Measurements from ENCODE around the gene TRIM2.

The TRIM2 gene

DNA sequence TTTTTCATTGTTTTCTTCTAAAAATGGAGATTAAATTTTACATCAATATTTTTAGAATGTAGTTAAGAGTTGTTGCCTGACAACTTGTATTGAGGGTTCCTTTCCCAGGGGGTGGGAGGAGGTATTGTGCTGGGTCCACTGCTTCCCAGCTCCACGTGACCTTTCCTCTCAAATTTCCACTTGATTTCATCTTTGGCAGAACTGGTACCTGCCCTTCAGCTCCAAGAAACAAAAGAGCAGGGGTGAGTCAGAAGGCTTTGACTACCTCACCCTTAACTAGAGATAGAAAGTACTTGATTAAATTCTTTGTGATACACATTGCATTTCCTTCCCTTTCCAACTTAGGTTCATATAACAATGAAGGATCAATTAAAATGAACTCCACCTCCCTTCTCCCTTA lies 19.7 kb downstream of the TRIM2 start:
- DNase-seq, result peak; percentile 59

DNA sequence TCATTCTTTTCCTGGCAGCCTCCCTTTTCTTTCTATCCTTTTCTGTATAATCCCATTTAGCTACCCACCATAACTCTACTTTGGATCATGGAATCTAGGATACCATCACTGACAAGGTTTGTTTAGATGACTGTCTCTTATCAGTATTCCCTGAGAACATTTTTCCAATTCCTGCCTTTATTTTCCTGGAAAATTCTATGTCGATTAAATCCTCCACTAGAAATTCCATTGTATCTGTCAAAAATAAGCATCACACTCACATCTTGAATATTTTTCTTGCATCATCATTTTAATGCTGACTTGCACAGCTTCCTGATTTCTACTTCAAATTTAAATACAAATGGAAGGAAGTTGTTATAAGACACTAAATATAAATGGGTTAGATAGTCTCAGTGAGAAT lies 20.2 kb downstream of the TRIM2 start:
- no peak for DNase-seq

DNA sequence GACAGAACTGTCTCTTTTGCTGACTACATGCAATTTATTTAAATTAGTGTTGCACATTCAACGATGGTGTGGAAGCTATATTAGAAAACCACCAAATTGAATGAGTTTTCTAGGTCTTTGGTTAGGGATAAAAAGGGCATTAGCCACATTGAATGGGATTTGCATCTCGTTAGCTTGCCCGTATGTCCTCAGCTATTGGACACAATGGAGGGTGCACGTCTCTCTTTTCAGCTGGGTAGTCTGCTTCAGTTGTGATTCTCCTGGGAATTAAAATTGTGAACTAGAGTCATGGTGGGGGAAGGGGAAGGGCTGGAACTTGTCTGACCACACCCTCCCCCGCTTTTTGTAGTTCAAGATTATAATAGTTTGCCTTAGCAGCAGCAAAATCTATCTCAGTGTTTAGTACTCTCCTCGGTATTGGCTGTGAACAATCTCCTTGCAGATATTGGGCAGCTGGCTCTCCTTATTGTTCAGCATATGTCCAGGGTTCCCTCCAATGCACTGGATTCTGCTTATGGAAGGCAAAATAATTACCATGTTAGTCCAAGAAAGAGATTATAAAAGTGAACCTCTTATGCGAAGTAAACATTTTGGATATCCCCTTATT lies 23.3 kb downstream of the TRIM2 start:
- no peak for DNase-seq

DNA sequence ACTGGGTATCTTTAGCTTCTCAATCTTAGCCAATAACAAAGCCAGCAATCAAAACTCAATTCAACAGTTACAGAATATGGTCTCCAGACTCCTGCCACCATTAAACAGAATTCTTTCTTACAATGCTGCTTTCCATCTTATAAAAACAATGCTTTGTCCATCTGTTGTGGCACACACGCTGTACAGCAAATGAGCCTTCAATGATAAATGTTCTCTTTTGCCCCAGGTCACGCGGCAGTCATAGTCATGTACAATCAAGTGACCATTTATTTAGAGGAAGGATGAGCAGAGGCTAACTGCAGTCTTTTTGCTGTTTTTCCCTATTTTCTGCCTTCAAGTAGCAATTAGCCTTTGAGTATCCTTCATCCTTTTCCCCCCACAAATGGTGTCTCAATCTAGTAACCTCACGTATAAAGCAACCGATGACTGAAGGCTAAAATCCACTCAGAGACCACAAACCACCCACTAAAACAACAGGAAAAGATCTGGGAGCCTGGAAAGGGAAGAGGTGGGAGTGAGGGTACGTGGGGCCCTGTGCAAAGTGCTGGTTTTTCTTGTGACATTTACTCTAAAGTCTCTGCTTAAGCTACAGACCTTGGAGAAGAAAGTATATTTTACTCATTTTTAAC lies 24.4 kb downstream of the TRIM2 start:
- DNase-seq, result no peak

DNA sequence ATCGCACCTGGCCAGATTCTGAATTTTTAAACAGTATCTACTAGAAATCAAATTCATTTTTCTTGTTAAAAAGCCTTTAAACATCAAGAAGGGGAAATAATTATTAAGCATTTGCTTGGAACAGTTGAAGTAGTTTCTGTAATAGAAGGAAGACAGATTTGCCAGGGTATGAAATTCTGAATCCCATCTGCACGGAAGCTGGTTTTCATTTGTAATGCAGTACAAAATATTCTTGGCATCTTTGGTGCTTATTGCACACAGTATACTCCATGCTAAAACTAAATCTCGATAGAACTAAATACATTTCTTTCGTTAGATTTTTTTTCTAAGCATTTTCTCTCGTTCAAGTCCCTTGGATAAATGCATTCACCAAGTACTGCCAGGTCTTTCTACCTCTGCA lies 25.3 kb downstream of the TRIM2 start:
- no peak for DNase-seq

DNA sequence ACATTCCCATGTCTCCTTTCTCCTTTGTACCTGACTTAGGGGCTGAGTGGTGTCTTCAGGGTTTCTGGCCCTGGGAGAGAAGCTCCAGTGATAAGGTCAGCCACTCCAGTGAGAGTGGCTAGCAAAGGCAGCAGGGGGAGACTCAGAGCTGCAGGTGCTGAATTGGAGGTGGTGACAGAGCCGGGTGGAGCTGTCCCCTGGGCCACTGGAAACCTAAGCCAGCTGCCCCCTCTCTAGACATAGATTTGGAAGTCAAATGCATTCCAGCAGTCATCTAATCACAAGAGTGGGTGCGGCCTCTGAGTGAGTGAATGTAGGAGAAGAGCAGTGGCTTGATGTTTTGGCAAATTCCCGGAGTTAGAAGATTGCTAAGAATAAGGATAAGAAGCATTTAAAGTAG lies 28.5 kb downstream of the TRIM2 start:
- no peak for DNase-seq

DNA sequence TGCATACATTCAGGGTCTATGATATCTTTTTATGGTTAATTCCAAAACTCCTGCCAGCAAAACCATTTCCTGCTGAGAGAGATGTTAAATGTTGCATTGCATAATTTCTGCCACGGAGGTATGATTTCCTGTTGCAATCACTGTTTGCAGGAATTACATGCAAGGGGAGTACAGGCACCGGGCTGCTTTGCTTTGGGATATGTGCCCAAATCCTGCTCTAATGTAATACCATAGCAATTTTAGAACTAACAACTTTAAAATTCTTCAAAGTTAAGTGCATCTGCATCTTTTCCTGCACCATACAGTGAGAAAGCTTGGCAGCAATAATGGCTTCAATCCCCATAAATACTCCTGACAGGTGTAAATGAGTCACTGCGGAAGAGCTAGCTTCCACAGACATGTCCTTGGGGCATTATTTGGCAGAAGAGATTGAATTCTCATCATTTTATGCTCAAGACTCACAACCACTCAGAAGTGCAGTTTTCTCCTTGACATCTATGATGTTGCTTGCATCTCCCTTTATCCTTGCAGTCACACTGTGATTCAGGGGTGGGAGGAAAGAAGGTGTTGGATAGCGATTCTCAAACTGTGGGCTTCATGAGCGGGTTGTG lies 29.6 kb downstream of the TRIM2 start:
- peak; percentile 2 for DNase-seq

DNA sequence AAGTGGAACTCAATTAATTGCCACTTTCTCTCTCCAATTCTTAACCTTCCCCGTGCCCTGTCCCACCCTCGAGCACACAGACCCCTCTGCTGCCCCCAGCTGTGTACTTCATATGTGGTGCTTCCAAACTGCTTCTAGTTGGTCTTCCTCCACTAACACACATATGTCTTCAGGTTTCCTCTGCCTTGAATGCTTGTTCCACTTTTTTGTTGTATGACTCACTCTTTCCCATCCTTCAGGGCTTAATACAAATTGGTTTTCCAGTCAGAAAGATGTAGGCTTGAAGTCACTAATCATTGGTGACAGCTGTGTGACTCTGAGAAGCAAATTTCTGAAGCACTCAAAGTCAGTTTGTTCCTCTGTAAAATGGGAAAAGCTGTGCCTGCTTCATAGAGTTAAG lies 30.6 kb downstream of the TRIM2 start:
- no peak for DNase-seq

DNA sequence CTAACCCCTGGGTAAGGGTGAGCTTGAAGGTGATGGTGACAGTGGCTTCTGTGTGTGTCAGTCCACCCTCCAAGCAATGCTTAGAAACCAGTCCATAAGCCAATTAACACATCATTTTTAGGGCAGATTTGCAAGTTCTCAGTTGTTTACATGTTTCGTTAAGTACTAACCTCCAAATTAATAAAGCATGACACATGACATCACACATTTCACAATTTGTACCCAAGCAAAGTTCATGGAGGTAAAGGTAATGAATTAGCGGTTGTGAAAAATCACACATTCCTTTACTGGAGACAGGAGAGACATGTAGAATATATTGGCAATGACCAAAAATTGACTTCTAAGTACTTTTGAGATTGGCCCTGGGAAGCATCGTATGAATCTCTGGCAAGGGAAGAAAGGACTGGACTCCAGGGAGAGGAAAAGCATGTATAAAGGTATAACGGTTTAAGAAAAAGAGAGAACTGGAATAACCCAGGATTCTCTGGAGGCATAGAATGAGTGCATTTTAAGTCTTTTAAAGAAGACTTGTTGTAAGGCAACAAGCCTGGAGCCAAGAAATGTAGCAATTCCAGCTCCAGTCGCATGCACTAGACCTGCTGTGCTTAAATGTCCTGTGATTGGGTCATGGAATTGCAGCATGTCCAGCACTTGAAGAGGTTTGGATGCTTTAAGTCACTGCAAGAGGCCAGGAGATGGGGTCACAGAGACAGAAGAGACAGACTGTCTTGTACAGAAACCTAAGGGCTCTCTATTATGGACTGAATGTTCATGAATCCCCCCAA lies 34.1 kb downstream of the TRIM2 start:
- DNase-seq, result no peak

DNA sequence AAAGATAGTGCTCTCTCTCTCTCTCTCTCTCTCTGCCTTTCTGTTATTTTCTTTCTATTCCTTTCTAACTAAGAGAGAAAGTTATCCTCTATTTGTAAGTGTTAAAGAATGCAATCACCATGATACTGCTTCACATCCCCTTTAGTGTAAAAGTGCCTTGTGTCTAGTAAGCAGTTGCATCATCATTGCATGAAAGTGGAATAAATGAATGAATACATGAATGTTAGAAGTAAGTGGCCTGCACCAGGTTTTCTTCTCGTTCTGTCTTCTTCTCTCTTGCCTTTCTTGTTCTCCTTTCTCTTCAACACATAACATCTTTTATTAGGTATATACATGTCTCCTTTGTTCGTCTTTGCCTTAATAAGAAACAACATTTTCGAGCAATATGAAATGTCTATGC lies 35.2 kb downstream of the TRIM2 start:
- DNase-seq, result no peak

DNA sequence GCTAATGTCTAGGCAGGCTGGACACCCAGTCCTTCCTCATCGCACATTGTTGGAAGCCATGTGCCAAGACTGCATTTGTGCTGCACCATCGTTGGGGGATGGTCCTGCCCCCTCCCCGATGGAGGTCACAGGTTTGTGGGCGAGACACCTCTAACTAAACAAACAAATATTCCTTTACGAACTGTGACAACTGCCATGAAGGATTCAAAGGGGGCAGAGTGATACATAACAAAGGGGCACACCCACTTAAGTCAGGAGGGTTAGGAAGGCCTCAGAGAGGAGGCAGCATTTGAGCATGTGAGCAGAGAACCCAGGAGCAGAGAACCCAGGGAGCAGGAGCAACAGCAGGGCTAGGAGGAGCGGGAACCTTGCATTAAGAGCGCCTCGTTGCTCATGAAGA lies 37.1 kb downstream of the TRIM2 start:
- DNase-seq, result no peak

DNA sequence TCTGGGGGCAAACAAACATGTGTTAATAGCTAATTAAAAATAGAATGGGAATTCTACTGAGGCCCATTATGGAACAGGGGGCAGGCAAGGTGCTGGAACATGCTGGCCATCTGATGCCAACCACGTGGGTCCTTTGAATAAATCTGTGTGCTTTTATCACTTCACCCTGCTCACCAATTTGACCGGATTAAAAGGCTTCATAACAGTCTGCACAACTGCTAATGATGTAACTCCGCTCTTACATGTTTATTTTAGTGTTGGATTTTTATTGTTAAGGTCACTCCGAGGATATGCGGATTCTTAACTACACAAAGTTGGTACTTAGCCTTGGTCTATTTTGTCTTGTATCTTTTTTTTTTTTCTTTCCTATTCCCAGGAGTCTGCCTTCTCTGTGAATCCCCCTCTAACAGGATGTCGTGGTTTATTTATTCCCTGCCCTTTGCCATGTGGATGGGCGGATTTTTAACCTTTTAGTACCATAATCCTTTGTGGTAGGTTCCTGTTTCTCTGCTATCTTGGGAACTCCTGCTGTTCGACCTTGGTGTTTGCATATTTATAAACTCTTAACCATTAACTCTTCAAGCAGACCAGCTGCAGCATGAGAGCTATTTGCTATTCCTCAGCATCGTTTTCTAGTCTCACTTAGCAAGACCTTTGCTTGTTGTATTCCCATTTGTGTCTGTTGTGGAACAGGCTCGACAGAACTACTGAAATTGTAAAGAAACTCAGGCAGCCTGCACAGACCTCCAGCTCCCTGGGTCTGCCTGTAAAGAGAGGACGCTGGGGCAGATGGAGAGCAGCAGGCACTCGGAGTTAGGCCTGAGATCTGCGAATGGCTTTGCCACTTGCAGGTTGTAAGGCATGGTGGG lies 38.0 kb downstream of the TRIM2 start:
- DNase-seq, result no peak

DNA sequence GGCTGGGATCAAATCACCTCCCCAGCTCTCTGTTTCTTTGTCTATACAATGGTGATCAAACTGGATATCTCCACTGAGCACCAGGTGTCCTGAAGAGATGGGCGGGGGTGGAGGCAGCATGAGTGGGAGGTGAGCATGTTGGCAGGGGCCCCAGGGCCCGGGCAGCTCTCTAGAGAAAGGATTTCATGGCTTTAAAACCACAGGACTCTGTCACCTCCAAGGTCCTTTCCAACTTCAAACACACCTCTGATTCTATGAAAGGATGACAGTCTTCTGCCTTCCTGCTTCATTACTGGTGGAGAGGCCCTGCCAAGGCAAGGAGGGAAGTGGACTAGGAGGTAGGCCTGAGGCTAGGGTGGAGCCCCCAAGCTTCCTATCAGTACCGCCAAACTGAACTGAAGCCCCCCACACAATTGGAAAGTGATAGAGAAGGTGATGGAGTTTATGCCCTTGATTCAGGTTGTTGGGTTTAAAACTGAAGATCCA lies 38.6 kb downstream of the TRIM2 start:
- no peak for DNase-seq

DNA sequence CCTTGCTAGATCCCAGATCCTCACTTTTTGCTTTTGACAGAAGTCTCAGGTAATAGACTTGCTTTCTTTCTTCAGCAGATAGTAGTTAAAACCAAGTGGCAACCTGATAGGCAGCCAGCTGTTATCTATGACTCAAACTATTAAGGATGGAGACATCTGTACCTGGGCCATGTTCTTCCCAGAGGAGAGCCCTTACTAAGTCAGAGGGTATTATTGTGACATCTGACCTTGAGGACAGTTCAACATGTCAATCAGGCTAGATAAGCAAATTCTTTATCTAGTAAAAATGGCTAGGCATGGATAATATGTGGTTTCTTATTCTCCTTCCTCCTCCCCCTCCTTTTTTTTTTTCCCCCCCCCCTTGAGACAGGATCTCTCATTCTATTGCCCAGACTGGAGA lies 39.2 kb downstream of the TRIM2 start:
- DNase-seq, result no peak

DNA sequence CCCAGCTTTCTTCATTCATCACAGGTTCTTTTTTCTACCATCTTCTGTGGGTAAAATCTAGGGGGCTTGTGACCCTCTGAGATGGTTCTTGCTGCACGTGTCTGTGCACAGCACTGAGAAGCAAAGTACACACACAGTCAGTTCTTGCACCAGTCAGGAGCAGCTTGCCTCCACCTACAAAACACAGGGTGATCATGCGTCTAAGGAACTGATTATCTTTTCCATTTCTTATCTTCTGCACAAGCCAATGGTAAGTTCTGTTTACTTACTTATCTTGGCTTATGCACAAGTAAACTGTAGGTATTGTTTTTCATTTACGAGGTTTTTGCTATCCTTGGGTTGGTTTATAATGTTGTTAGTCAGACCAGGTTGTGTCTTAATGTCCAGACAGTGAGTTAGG lies 40.7 kb downstream of the TRIM2 start:
- DNase-seq, result no peak

DNA sequence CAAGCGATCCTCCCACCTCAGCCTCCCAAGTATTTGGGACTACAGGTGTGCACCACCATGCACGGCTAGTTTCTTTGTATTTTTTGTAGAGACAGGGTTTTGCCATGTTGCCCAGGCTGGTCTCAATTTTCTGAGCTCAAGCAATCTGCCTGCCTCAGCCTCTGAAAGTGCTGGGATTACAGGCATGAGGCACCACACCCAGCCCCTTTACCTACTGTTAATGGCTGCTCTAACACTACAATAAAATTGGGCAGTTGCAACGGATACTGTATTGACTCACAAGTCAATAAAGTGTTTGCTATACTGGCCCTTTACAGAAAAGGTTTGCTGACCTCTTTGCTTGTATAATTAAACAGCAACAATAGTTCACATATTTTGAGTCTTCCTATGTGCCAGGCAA lies 41.5 kb downstream of the TRIM2 start:
- no peak for DNase-seq

DNA sequence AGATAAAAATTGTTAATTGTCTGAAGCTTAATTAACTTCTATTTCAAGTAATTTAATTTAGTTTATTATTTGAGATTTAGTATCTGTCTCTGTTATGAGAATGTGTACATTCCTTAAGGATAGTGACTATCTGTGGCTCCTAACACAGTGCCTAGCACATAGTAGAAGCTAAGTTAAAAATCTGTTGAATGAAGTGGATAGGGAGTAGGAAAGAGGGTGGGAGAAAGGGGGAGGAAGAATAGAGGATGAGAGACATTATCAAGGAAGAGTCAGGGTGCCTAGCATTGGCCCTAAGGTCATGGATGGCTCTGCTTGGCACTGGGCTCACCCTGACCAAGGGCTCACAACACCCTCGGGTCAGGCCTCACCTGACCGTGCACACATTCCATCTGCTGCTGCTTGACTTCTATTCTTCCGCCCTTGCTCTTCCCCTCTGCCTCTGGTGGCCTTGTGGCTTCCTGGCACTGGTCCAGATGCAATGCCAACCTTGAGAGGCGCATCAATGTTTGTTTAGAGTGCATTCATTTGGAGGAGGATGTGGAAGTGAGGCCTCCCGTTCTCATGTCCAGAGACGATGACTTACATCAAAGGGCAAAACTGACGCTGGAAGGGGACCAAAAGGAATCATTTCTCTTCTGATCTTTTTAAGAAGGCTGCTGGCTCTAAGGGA lies 42.3 kb downstream of the TRIM2 start:
- no peak for DNase-seq

DNA sequence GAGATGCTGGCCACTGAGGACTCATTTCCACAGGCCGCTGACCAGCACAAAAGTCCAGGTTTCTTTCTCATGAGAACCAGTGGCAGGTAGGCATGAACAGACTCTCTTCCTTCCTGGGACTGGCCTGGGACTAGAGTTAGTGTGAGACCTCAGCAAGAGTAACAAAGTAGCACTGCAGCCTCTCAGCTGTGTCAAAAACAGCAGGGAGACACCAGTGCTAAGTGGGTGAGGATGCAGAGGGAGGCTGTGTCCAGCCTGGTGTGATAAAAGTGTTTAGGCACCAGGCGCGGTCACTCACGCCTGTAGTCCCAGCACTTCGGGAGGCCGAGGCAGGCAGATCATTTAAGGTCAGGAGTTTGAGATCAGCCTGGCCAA lies 42.9 kb downstream of the TRIM2 start:
- no peak for DNase-seq

DNA sequence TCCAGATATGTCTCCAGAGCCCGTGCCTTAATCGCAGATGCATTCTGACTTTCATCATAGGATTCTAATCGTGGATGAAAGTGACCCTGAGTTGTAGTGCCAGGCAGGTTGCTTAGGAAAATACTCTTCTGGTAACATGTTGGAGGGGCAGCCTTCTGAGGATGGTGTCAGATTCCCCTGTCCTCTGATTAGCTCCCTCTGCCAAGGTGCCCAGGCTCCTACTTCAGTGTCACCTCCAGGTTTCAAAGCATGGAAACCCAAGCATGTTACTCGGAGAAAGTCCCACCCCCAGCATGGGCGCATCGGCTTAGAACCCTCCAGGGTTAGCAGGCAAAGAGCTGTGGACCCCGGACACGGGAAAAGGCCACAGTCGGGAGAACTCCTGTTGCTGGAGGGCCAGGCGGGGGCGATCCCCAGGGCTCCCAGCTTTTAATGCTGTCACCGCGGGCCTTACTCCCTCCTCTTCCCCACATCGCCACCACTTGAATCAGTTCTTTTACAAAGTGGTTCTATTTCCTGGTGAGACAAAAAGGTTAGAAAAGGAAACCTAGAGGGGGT lies 44.5 kb downstream of the TRIM2 start:
- peak; percentile 51 for DNase-seq

DNA sequence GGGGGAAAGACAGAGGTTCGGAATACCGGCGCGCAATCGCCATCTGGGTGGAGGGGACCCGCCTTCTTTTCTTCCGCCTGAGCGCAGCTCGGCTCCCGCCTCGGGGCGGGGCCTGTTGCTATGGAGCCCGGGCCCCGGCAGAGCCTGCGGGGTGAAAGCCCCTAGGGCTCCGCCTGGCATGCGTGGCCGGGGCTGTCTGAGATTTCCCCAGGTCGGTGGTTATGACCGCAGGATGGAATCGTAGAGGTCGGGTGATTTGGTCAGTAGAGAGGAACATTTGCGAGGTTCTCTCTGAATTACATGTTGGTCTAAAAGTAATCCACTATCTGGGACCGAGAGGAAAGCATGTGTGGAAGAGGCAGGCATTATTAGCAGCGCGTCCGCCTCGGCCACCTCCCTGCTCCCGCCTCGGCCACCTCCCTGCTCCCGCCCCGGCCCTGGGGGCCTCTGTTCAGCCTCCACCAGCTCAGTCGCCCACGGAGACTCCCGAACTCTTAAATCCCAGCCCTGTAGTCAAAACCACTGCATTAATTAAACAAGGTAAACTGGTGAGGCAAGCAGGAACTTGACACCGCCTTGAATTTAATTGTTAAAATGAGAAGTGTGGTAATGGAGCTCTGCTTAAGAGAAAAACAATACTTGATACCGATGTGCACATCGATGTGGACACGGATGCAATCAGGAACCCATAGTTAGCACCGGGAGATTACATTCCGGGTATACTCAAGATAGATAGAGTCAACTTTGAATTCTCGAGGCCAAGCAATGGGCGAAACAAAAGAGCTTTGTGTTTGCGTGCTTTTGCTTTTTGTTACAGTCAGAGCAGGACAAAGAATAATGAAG lies 45.2 kb downstream of the TRIM2 start:
- peak; percentile 51 for DNase-seq

DNA sequence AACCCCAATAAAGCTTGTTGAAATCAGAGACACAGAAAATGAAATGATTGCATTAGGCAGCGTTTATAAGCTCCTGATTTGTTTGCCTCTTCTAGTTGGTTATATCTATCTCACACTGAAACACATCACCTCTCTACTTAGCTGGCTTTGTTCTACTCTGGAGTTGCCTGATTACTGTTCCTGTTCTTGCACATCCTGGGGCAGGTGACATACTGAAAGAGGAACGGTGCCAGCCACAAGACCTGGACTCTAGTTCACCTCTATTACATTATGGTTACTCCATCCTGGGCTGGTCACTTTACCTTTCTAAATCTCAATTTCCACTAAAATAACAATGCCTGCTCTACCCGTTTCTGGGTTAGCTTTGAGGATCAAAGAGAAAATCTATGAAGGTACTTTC lies 47.9 kb downstream of the TRIM2 start:
- no peak for DNase-seq
